NCI-H1417 (cell line): ENCODE results near the gene LHFPL6.

Source experiments
- DNase-seq, 3 experiments: peaks; one replicate each; lab custom pipeline; 2025; lab: John Stamatoyannopoulos, UW

LHFPL6 gene

GRCh38 chr13:39385154-39385553 is 217.8 kb downstream of the LHFPL6 start:
- no peak for DNase-seq

GRCh38 chr13:39381456-39381855 is 221.5 kb downstream of the LHFPL6 start:
- no peak for DNase-seq

GRCh38 chr13:39379667-39380655 is 223.0 kb downstream of the LHFPL6 start:
- DNase-seq = no peak

- no peak for DNase-seq
Observed at GRCh38 chr13:39379118-39379517, 223.9 kb downstream of the LHFPL6 start.

GRCh38 chr13:39378306-39378705 is 224.7 kb downstream of the LHFPL6 start:
- DNase-seq = no peak

GRCh38 chr13:39377699-39378098 is 225.3 kb downstream of the LHFPL6 start:
- DNase-seq = no peak

- DNase-seq = no peak
Observed at GRCh38 chr13:39376076-39376475, 226.9 kb downstream of the LHFPL6 start.

GRCh38 chr13:39375601-39376000 is 227.4 kb downstream of the LHFPL6 start:
- no peak for DNase-seq

- DNase-seq = peak in 1 of 3 experiments; percentile 27
Observed at GRCh38 chr13:39374741-39375189, 228.2 kb downstream of the LHFPL6 start.

- DNase-seq = no peak
Observed at GRCh38 chr13:39373145-39373544, 229.8 kb downstream of the LHFPL6 start.

GRCh38 chr13:39371706-39372105 is 231.3 kb downstream of the LHFPL6 start:
- no peak for DNase-seq

GRCh38 chr13:39370554-39370953 is 232.4 kb downstream of the LHFPL6 start:
- no peak for DNase-seq

- DNase-seq = no peak
Observed at GRCh38 chr13:39370048-39370447, 232.9 kb downstream of the LHFPL6 start.

GRCh38 chr13:39369161-39369890 is 233.7 kb downstream of the LHFPL6 start:
- no peak for DNase-seq

- no peak for DNase-seq
Observed at GRCh38 chr13:39365879-39366278, 237.1 kb downstream of the LHFPL6 start.

- DNase-seq = peak in 1 of 3 experiments; percentile 32
Observed at GRCh38 chr13:39364947-39365468, 238.0 kb downstream of the LHFPL6 start.

- no peak for DNase-seq
Observed at GRCh38 chr13:39363382-39363772, 239.6 kb downstream of the LHFPL6 start.

GRCh38 chr13:39362652-39363381 is 240.2 kb downstream of the LHFPL6 start:
- no peak for DNase-seq

- DNase-seq = no peak
Observed at GRCh38 chr13:39353988-39354387, 249.0 kb downstream of the LHFPL6 start.

- peak in 2 of 3 experiments; percentile 5 to 30 for DNase-seq
Observed at GRCh38 chr13:39350461-39350881, 252.5 kb downstream of the LHFPL6 start.

GRCh38 chr13:39349391-39349960 is 253.5 kb downstream of the LHFPL6 start:
- DNase-seq = no peak
